Activated naive CD4-positive, alpha-beta T cell treated with anti-CD3 and anti-CD28 coated beads, Interleukin-2, amount 50 U/mL, for 72 hours (primary cell): ENCODE measurements around the gene TRIP4. TPM values are rescaled to one million over a fixed set of nuclear protein-coding genes. Genes with fewer than 3 reads are reported as not detected.
"Not testable (repeated sequence)": the region's sequence is repeated elsewhere in the genome, so short reads cannot be mapped to it uniquely, and the experiment has no call there.

Experiments used
- ATAC-seq, 2 donors: fragments of 150-1000 bp; cut with Tn5 transposase; 2 replicates each; pipeline ENCODE4 v1.10.0; 2021; ENCODE audit warnings: mild to moderate bottlenecking in 2 of 2, moderate library complexity in 2 of 2
- DNase-seq, 2 donors: peaks; one replicate each; pipeline ENCODE4 v3.0.0; 2021 to 2022; ENCODE audit warnings: low spot score in 2 of 2
- H3K27ac Mint-ChIP-seq, 2 donors: one replicate each; pipeline ENCODE4 v1.8.0; 2022; ENCODE audit warnings: mild to moderate bottlenecking in 2 of 2, mixed read lengths in 2 of 2
- H3K36me3 Mint-ChIP-seq, 2 donors: one replicate each; pipeline ENCODE4 v1.8.0; 2022; ENCODE audit warnings: mixed read lengths in 2 of 2
- H3K9me3 Mint-ChIP-seq, 2 donors: one replicate each; pipeline ENCODE4 v1.8.0; 2022; ENCODE audit warnings: mixed read lengths in 2 of 2
- total RNA-seq, 2 donors: library from RNA; stranded (reverse); gene quantifications; one replicate each; pipeline ENCODE4 v1.2.3, GENCODE V29; 2022

The TRIP4 gene
- total RNA-seq, 2 donors from 2014 or later, result 21.7 to 24.7 TPM

GRCh38 chr15:64371383-64371782, 16.3 kb upstream of the TRIP4 start:
- not testable (repeated sequence) for H3K27ac Mint-ChIP-seq, ATAC-seq, H3K9me3 Mint-ChIP-seq, DNase-seq
- H3K36me3 Mint-ChIP-seq, result peaks cover 0 to 30% of the 10 kb centered on the region in 2 donors

- ATAC-seq, result no peak
- no peaks in the 10 kb centered on the region for H3K9me3 Mint-ChIP-seq
- peaks cover 0 to 30% of the 10 kb centered on the region in 2 donors for H3K36me3 Mint-ChIP-seq
Observed at GRCh38 chr15:64373360-64373759, 14.3 kb upstream of the TRIP4 start.

GRCh38 chr15:64379216-64379960, 8.2 kb upstream of the TRIP4 start:
- Mint-ChIP-seq H3K27ac (peak overlapping the region in 1 of 2 donors; percentile 82), H3K9me3 (no peaks in the 10 kb centered on the region), H3K36me3 (peaks cover 18 to 38% of the 10 kb centered on the region in 2 donors)
- ATAC-seq (no peak), DNase-seq (no peak)

More at GRCh38 chr15:64373360-64373759, 14.3 kb upstream of the TRIP4 start:
- DNase-seq, result no peak
- H3K27ac Mint-ChIP-seq, result no peak overlapping the region

DNA sequence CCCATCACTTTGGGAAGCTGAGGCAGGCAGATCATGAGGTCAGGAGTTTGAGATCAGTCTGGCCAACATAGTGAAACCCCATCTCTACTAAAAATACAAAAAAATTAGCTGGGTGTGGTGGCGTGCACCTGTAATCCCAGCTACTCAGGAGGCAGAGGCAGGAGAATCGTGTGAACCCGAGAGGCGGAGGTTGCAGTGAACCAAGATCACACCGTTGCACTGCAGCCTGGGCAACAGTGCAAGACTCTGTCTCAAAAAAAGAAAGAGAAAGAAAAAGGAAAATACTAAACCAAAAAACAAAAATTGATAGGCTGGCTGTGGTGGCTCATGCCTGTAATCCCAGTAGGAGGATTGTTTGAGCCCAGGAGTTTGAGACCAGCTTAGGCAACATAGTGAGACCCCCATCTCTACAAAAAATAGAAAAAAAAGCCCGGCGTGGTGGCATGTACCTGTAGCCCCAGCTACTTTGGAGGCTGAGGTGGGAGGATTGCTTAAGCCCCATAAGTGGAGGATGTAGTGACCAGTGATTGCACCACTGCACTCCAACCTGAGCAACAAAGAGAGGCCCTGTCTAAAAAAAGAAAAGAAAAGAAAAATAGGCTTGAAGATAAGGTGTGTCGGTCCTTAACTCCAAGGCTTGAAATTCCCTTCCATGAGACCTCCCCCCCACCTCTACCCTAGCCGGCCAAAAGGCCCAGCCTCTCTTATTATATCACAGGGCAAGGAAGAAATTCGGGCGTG, 7.3 kb upstream of the TRIP4 start:
- H3K27ac Mint-ChIP-seq, result peak overlapping the region; percentile 82 to 97
- DNase-seq, ATAC-seq, H3K9me3 Mint-ChIP-seq: not testable (repeated sequence)
- peaks cover 18 to 33% of the 10 kb centered on the region in 2 donors for H3K36me3 Mint-ChIP-seq

DNA sequence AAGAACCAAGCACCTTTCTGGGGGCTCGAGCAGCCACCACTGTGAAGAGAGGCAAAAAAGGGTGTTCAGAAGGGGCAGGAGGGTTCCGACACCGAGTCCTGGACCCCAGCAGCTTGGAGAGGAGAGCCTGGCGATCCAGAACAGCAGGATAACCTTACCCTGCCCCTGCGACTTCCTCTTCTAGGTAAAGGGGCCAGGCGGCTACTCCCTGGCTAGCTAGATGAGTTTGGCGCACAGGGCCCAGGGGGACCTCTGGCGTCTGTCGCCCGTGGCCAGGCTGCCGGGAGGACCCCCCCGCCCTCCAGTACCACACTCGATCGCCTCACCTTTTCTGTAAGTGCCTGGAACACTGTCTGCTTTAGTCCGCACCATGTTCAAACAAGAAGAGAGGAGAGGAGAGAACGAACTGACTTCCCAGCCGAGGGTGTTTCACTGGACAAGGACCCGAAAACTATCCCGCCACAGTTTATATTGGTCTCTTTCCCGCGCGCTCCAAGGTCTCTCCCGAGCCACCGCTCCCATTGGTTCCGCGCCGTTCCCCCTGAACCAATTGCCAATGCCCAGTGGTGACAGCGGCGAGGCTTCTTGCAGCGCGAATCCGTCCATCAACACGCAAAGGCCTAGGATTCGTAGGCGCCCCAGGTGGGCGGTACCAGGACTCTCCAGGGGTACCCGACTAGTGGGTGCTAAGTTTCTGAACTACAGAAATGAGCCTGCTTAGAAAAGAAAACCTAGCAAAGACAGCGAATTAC, 6.5 kb upstream of the TRIP4 start, which contains the start of gene PCLAF:
TSS of gene PCLAF (minus strand) at position 442 of the 752 bp plus-strand sequence. CDS start at position 372, 70 bp downstream.
- peaks cover 18 to 28% of the 10 kb centered on the region in 2 donors for H3K36me3 Mint-ChIP-seq
- peak within 1 kb of the TSS; percentile 82 to 97 for H3K27ac Mint-ChIP-seq
- H3K9me3 Mint-ChIP-seq, result no peaks in the 10 kb centered on the region
- peak; percentile 99 for ATAC-seq
- peak; percentile 94 to 96 for DNase-seq

- Mint-ChIP-seq H3K36me3 (peaks cover 25 to 34% of the 10 kb centered on the region in 2 donors), H3K9me3 (no peaks in the 10 kb centered on the region), H3K27ac (no peak overlapping the region)
- ATAC-seq (no peak), DNase-seq (no peak)
Observed at GRCh38 chr15:64383760-64384159, 3.9 kb upstream of the TRIP4 start.

- DNase-seq (no peak), ATAC-seq (no peak)
- Mint-ChIP-seq H3K36me3 (peaks cover 7 to 11% of the 10 kb centered on the region in 2 donors), H3K27ac (no peak overlapping the region), H3K9me3 (no peaks in the 10 kb centered on the region)
Observed at GRCh38 chr15:64386291-64386690, 1.3 kb upstream of the TRIP4 start.

DNA sequence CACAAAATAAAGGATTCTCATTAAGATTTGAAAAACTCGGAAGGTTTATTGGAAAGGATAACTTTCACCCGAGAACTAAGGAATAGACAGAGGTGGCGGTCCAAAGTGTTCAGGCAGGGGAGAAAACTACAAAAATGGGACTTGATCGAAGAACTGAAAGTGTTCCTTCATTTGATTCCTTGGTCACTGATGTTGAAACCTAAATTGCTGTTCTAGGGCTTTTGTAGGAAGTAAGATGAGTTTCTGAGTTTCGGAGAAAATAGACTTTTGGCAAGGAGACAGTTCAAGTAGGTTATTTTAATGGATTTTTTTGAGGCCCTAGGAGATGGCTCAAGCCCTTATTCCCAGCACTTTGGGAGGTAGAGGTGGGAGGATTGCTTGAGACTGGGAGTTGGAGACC, 1.4 kb downstream of the TRIP4 start:
- ATAC-seq (no peak), DNase-seq (no peak)
- no peaks in the 10 kb centered on the region for H3K9me3 Mint-ChIP-seq
- peak overlapping the region in 1 of 2 donors; percentile 74 for H3K27ac Mint-ChIP-seq
- H3K36me3 Mint-ChIP-seq, result peaks cover 7 to 11% of the 10 kb centered on the region in 2 donors

DNA sequence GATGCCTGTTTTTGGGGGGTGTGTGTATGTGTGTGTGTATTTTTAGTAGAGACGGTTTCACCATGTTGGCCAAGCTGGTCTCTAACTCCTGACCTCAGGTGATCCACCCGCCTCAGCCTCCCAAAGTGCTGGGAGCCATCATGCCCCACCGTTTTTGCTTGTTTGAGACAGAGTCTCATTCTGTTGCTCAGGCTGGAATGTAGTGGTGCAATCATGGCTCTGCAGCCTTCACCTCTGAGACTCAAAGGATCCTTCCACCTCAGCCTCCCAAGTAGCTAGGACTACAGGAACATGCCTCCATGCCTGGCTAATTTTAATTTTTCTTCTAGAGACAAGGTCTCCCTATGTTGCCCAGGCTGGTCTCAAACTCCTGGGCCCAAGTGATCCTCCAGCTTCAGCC, 4.8 kb downstream of the TRIP4 start:
- not testable (repeated sequence) for DNase-seq, H3K36me3 Mint-ChIP-seq, H3K9me3 Mint-ChIP-seq, ATAC-seq
- peak overlapping the region in 1 of 2 donors; percentile 65 for H3K27ac Mint-ChIP-seq

- no peaks in the 10 kb centered on the region for H3K9me3 Mint-ChIP-seq
- ATAC-seq, result no peak
Observed at GRCh38 chr15:64396789-64397188, 9.2 kb downstream of the TRIP4 start.

DNA sequence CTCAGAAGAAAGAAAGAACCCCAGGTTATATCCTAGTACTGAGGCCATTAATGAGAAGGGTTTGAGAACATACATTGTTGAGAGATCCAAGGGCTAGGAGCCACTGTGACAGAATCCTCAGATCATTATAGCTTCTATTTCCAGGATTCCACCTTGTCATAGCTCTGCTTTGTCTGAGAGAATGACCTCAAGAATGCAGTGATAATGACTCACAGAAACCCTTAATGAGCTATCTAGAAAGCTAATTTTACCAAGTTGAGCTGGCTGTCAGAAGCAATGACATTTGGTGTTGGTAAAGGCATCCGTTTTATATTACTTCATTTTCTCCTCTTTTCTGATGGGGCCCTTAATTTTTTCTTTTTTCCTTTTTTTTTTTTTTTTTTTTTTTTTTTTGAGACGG, 10.9 kb downstream of the TRIP4 start:
- ATAC-seq (peak in 1 of 2 donors; percentile 41), DNase-seq (no peak)
- peak overlapping the region in 1 of 2 donors; percentile 55 for H3K27ac Mint-ChIP-seq
- peaks cover 0 to 4% of the 10 kb centered on the region in 2 donors for H3K36me3 Mint-ChIP-seq
- H3K9me3 Mint-ChIP-seq, result no peaks in the 10 kb centered on the region

More at GRCh38 chr15:64396789-64397188, 9.2 kb downstream of the TRIP4 start:
- no peak overlapping the region for H3K27ac Mint-ChIP-seq
- DNase-seq, result no peak
- peaks cover 0 to 4% of the 10 kb centered on the region in 2 donors for H3K36me3 Mint-ChIP-seq

GRCh38 chr15:64400583-64400982, 12.9 kb downstream of the TRIP4 start:
- no peaks in the 10 kb centered on the region for H3K36me3 Mint-ChIP-seq

GRCh38 chr15:64412216-64412615, 24.6 kb downstream of the TRIP4 start:
- DNase-seq (no peak), ATAC-seq (no peak)
- H3K9me3 Mint-ChIP-seq, result no peaks in the 10 kb centered on the region
- peaks cover 5 to 13% of the 10 kb centered on the region in 2 donors for H3K36me3 Mint-ChIP-seq
- peak overlapping the region in 1 of 2 donors; percentile 44 for H3K27ac Mint-ChIP-seq

More at GRCh38 chr15:64400583-64400982, 12.9 kb downstream of the TRIP4 start:
- peak overlapping the region in 1 of 2 donors; percentile 62 for H3K27ac Mint-ChIP-seq
- no peak for DNase-seq
- no peaks in the 10 kb centered on the region for H3K9me3 Mint-ChIP-seq
- ATAC-seq, result no peak

- no peaks in the 10 kb centered on the region for H3K36me3 Mint-ChIP-seq
- no peaks in the 10 kb centered on the region for H3K9me3 Mint-ChIP-seq
- H3K27ac Mint-ChIP-seq, result no peak overlapping the region
Observed at GRCh38 chr15:64422697-64423096, 35.1 kb downstream of the TRIP4 start.

DNA sequence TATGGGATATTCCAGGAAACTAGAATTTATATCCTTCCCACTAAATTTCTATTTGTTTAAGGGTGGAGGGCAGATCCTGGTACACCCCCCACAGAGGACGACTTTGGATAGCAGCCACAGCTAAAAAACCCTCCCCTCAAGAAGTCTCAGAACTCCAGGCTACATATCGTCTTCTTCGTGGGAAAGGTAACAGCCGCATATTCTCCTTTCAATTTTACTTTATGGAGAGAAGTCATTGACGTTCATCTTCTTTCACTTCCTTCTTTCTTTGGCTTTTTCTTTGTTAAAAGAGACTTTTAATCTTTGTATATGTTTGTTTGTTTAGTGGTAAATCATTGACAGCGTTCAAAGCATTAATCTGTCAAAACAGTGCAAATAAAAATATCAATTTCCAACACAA, 36.3 kb downstream of the TRIP4 start:
- Mint-ChIP-seq H3K36me3 (no peaks in the 10 kb centered on the region), H3K27ac (no peak overlapping the region), H3K9me3 (no peaks in the 10 kb centered on the region)
- DNase-seq (no peak), ATAC-seq (no peak)

More at GRCh38 chr15:64422697-64423096, 35.1 kb downstream of the TRIP4 start:
- ATAC-seq (no peak), DNase-seq (no peak)

GRCh38 chr15:64425221-64425620, 37.6 kb downstream of the TRIP4 start:
- H3K9me3 Mint-ChIP-seq, result no peaks in the 10 kb centered on the region
- ATAC-seq, result no peak
- peak overlapping the region in 1 of 2 donors; percentile 36 for H3K27ac Mint-ChIP-seq

More at GRCh38 chr15:64425221-64425620, 37.6 kb downstream of the TRIP4 start:
- H3K36me3 Mint-ChIP-seq, result no peaks in the 10 kb centered on the region
- no peak for DNase-seq
